Measurements from ENCODE around the gene EFNA3. TPM values are rescaled to one million over a fixed set of nuclear protein-coding genes. Genes with fewer than 3 reads are reported as not detected.

EFNA3 gene
- total RNA-seq, 1 experiment from 2014 or later, result 12.5 TPM

DNA sequence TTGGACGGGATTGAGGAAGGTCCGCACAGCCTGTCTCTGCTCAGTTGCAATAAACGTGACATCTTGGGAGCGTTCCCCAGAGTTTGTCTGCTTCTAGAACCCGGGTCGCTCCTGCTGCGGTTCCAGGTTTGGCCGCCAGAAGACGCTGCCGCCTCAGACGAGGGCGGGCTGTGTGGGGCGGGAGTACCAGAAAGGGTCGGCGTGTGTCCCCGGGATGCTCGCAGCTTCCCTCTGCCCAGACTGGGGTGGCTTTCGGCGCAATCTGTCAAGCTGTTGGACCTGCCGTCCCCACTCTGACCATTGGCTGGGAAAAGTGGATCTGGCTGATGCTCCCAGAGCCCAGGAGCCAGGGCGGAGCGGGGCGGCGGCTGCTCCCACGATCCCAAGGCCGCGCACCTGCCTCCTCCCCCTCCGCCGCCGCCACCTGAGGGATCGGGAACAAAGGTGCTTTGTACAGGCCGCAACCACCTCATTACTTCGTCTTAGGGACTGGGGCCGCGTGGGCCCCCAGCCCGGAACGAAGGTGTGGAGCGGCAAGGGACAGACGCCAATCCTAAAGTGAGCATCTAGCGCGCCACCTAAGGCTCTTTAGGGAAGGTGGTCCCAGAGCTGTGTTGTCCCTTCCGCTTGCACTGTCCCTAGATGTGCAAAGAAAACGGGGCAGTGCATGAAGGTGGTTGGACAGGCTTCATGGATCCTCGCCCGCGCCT, 15.8 kb upstream of the EFNA3 start (continued):
- TF ChIP-seq SP1 (CRISPR knock-in tag; conservative IDR thresholded peaks at IDR 0.05), result peak; percentile 39; the same call in 1 of the 2 replicates
- TF ChIP-seq, protein P1, sequence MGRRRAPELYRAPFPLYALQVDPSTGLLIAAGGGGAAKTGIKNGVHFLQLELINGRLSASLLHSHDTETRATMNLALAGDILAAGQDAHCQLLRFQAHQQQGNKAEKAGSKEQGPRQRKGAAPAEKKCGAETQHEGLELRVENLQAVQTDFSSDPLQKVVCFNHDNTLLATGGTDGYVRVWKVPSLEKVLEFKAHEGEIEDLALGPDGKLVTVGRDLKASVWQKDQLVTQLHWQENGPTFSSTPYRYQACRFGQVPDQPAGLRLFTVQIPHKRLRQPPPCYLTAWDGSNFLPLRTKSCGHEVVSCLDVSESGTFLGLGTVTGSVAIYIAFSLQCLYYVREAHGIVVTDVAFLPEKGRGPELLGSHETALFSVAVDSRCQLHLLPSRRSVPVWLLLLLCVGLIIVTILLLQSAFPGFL (CRISPR knock-in tag; IDR thresholded peaks at IDR 0.05; ENCODE audit: borderline replicate concordance), result no peak
- no peak for TF ChIP-seq GRHL2 (CRISPR knock-in tag; IDR thresholded peaks at IDR 0.05; ENCODE audit: insufficient replicate concordance, severe bottlenecking)
- TF ChIP-seq, protein P2, sequence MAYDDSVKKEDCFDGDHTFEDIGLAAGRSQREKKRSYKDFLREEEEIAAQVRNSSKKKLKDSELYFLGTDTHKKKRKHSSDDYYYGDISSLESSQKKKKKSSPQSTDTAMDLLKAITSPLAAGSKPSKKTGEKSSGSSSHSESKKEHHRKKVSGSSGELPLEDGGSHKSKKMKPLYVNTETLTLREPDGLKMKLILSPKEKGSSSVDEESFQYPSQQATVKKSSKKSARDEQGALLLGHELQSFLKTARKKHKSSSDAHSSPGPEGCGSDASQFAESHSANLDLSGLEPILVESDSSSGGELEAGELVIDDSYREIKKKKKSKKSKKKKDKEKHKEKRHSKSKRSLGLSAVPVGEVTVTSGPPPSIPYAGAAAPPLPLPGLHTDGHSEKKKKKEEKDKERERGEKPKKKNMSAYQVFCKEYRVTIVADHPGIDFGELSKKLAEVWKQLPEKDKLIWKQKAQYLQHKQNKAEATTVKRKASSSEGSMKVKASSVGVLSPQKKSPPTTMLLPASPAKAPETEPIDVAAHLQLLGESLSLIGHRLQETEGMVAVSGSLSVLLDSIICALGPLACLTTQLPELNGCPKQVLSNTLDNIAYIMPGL (CRISPR knock-in tag; IDR thresholded peaks at IDR 0.05), result 0 out of 2 replicates have a peak, but pooled peaks have one; percentile 64
- TF ChIP-seq TEAD4 (CRISPR knock-in tag; IDR thresholded peaks at IDR 0.05), result no peak
- TF ChIP-seq, protein P3, sequence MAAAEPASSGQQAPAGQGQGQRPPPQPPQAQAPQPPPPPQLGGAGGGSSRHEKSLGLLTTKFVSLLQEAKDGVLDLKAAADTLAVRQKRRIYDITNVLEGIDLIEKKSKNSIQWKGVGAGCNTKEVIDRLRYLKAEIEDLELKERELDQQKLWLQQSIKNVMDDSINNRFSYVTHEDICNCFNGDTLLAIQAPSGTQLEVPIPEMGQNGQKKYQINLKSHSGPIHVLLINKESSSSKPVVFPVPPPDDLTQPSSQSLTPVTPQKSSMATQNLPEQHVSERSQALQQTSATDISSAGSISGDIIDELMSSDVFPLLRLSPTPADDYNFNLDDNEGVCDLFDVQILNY (CRISPR knock-in tag; IDR thresholded peaks at IDR 0.05), result no peak
- no peak for TF ChIP-seq MXD4 (CRISPR knock-in tag; IDR thresholded peaks at IDR 0.05; ENCODE audit: borderline replicate concordance)

DNA sequence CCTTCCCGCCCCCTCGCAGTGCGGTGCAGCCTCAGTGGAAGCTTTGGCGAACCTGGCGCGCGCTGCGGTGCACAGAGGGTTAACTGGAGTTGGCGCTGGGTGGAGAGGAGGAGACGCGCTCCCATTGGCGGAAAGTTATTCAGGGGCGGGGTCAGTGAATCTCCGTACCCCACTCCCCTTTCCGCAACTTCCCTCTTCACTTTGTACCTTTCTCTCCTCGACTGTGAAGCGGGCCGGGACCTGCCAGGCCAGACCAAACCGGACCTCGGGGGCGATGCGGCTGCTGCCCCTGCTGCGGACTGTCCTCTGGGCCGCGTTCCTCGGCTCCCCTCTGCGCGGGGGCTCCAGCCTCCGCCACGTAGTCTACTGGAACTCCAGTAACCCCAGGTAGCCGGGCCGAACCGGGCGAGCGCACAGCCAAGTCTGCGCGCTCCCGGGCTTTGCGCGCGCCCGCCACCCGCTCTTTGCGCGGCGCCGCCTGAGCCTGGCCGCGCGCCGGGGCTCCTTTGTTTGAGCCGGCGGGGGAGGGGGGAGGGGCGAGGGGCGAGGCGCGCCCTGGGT, 15.0 kb upstream of the EFNA3 start, which contains the start of gene EFNA4:
Gene EFNA4 (plus strand): TSS at position 191 of the 561 bp plus-strand sequence. CDS start 84 bp downstream, at position 275.
- peaks cover 19% of the 10 kb centered on the region for H3K4me1 Mint-ChIP-seq
- ChIA-PET POLR2A (interaction anchor here (0.7 to 3.5 kb wide), 5 partner anchors 17 to 104 kb away, joined by 3 to 10 read pairs (median 3); no protein-coding TSS in a partner anchor), CTCF (interaction anchor here (0.6 to 8.3 kb wide), 17 partner anchors 13 to 496 kb away, joined by 3 to 176 read pairs (median 20); partner anchors contain the start of genes ADAM15, CHRNB2, CKS1B and EFNA3)
- H3K27me3 Mint-ChIP-seq (ENCODE audit: low read depth), result no peaks in the 10 kb centered on the region
- H3K36me3 Mint-ChIP-seq, result peaks cover 21% of the 10 kb centered on the region
- ATAC-seq (peak; percentile 74), DNase-seq (ENCODE audit: low spot score) (peak; percentile 93)
- H3K27ac Mint-ChIP-seq, result peak within 1 kb of the TSS; percentile 98
- no peaks in the 10 kb centered on the region for H3K9me3 Mint-ChIP-seq
- peak within 1 kb of the TSS; percentile 91 for H3K4me3 Mint-ChIP-seq
- TF ChIP-seq, protein P4, sequence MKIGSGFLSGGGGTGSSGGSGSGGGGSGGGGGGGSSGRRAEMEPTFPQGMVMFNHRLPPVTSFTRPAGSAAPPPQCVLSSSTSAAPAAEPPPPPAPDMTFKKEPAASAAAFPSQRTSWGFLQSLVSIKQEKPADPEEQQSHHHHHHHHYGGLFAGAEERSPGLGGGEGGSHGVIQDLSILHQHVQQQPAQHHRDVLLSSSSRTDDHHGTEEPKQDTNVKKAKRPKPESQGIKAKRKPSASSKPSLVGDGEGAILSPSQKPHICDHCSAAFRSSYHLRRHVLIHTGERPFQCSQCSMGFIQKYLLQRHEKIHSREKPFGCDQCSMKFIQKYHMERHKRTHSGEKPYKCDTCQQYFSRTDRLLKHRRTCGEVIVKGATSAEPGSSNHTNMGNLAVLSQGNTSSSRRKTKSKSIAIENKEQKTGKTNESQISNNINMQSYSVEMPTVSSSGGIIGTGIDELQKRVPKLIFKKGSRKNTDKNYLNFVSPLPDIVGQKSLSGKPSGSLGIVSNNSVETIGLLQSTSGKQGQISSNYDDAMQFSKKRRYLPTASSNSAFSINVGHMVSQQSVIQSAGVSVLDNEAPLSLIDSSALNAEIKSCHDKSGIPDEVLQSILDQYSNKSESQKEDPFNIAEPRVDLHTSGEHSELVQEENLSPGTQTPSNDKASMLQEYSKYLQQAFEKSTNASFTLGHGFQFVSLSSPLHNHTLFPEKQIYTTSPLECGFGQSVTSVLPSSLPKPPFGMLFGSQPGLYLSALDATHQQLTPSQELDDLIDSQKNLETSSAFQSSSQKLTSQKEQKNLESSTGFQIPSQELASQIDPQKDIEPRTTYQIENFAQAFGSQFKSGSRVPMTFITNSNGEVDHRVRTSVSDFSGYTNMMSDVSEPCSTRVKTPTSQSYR (CRISPR knock-in tag; IDR thresholded peaks at IDR 0.05), result no peak
- TF ChIP-seq SP1 (CRISPR knock-in tag; conservative IDR thresholded peaks at IDR 0.05), result peak; percentile 62
- TF ChIP-seq, protein P5, sequence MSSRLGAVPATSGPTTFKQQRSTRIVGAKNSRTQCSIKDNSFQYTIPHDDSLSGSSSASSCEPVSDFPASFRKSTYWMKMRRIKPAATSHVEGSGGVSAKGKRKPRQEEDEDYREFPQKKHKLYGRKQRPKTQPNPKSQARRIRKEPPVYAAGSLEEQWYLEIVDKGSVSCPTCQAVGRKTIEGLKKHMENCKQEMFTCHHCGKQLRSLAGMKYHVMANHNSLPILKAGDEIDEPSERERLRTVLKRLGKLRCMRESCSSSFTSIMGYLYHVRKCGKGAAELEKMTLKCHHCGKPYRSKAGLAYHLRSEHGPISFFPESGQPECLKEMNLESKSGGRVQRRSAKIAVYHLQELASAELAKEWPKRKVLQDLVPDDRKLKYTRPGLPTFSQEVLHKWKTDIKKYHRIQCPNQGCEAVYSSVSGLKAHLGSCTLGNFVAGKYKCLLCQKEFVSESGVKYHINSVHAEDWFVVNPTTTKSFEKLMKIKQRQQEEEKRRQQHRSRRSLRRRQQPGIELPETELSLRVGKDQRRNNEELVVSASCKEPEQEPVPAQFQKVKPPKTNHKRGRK (CRISPR knock-in tag; IDR thresholded peaks at IDR 0.05; ENCODE audit: borderline replicate concordance), result no peak
- TF ChIP-seq, protein P6, sequence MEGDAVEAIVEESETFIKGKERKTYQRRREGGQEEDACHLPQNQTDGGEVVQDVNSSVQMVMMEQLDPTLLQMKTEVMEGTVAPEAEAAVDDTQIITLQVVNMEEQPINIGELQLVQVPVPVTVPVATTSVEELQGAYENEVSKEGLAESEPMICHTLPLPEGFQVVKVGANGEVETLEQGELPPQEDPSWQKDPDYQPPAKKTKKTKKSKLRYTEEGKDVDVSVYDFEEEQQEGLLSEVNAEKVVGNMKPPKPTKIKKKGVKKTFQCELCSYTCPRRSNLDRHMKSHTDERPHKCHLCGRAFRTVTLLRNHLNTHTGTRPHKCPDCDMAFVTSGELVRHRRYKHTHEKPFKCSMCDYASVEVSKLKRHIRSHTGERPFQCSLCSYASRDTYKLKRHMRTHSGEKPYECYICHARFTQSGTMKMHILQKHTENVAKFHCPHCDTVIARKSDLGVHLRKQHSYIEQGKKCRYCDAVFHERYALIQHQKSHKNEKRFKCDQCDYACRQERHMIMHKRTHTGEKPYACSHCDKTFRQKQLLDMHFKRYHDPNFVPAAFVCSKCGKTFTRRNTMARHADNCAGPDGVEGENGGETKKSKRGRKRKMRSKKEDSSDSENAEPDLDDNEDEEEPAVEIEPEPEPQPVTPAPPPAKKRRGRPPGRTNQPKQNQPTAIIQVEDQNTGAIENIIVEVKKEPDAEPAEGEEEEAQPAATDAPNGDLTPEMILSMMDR (IDR thresholded peaks at IDR 0.05), result no peak
- TF ChIP-seq NFYB (CRISPR knock-in tag; conservative IDR thresholded peaks at IDR 0.05; ENCODE audit: low read depth), result peak; percentile 6; the same call in 1 of the 2 replicates
- TF ChIP-seq, protein P7, sequence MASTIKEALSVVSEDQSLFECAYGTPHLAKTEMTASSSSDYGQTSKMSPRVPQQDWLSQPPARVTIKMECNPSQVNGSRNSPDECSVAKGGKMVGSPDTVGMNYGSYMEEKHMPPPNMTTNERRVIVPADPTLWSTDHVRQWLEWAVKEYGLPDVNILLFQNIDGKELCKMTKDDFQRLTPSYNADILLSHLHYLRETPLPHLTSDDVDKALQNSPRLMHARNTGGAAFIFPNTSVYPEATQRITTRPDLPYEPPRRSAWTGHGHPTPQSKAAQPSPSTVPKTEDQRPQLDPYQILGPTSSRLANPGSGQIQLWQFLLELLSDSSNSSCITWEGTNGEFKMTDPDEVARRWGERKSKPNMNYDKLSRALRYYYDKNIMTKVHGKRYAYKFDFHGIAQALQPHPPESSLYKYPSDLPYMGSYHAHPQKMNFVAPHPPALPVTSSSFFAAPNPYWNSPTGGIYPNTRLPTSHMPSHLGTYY (CRISPR knock-in tag; IDR thresholded peaks at IDR 0.05), result no peak
- no peak for TF ChIP-seq ZBTB21 (CRISPR knock-in tag; IDR thresholded peaks at IDR 0.05; ENCODE audit: borderline replicate concordance)
- no peak for TF ChIP-seq RORB (CRISPR knock-in tag; IDR thresholded peaks at IDR 0.05)
- TF ChIP-seq, protein P8, sequence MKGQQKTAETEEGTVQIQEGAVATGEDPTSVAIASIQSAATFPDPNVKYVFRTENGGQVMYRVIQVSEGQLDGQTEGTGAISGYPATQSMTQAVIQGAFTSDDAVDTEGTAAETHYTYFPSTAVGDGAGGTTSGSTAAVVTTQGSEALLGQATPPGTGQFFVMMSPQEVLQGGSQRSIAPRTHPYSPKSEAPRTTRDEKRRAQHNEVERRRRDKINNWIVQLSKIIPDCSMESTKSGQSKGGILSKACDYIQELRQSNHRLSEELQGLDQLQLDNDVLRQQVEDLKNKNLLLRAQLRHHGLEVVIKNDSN (CRISPR knock-in tag; IDR thresholded peaks at IDR 0.05), result no peak
- TF ChIP-seq EMX1 (CRISPR knock-in tag; IDR thresholded peaks at IDR 0.05), result 0 out of 2 replicates have a peak, but pooled peaks have one; percentile 8
- TF ChIP-seq SMAD3 (CRISPR knock-in tag; IDR thresholded peaks at IDR 0.05; ENCODE audit: borderline replicate concordance), result no peak
- TF ChIP-seq, protein P9, sequence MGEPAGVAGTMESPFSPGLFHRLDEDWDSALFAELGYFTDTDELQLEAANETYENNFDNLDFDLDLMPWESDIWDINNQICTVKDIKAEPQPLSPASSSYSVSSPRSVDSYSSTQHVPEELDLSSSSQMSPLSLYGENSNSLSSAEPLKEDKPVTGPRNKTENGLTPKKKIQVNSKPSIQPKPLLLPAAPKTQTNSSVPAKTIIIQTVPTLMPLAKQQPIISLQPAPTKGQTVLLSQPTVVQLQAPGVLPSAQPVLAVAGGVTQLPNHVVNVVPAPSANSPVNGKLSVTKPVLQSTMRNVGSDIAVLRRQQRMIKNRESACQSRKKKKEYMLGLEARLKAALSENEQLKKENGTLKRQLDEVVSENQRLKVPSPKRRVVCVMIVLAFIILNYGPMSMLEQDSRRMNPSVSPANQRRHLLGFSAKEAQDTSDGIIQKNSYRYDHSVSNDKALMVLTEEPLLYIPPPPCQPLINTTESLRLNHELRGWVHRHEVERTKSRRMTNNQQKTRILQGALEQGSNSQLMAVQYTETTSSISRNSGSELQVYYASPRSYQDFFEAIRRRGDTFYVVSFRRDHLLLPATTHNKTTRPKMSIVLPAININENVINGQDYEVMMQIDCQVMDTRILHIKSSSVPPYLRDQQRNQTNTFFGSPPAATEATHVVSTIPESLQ (CRISPR knock-in tag; IDR thresholded peaks at IDR 0.05), result no peak
